Keratinocyte (primary cell): ENCODE data around the gene OTOP2. TPM values are rescaled to one million over a fixed set of nuclear protein-coding genes. Genes with fewer than 3 reads are reported as not detected.

ENCODE experiments used
- DNase-seq: peaks from one replicate; pipeline ENCODE4 v3.0.0-alpha.2; 2011; ENCODE audit warnings: low read depth, missing footprints, low spot score
- FAIRE-seq: peaks from 2 replicates; lab custom pipeline; 2011; peaks lifted over from hg19 to GRCh38; lab: Jason Lieb, UNC
- H2AFZ ChIP-seq: 2 replicates; pipeline ENCODE4 v1.6.0; 2012; ENCODE audit warnings: low read length, control low read depth, inconsistent platforms; ENCODE audit not compliant: control insufficient read depth
- H3K27ac ChIP-seq: 2 replicates; pipeline ENCODE4 v1.5.1; 2011; ENCODE audit warnings: low read length; ENCODE audit not compliant: control insufficient read depth, insufficient read depth
- H3K27me3 ChIP-seq: 3 replicates; pipeline ENCODE4 v1.6.0; 2011; ENCODE audit warnings: low read length; ENCODE audit not compliant: control insufficient read depth, insufficient read depth; ENCODE audit errors: extremely low read depth
- H3K36me3 ChIP-seq, 2 experiments: 2 replicates in 1 of 2; 3 replicates in 1 of 2; pipeline ENCODE4 v1.5.1; 2011; ENCODE audit warnings: low read length in 2 of 2, mild to moderate bottlenecking in 1 of 2; ENCODE audit not compliant: control insufficient read depth in 2 of 2, insufficient read depth in 2 of 2; ENCODE audit errors: extremely low read depth in 1 of 2
- H3K4me1 ChIP-seq: 3 replicates; pipeline ENCODE4 v1.5.1; 2011; ENCODE audit warnings: low read length; ENCODE audit not compliant: control insufficient read depth, insufficient read depth; ENCODE audit errors: extremely low read depth
- H3K4me2 ChIP-seq: 3 replicates; pipeline ENCODE4 v1.6.0; 2011; ENCODE audit warnings: low read depth, low read length; ENCODE audit not compliant: control insufficient read depth, insufficient read depth; ENCODE audit errors: extremely low read depth
- H3K4me3 ChIP-seq, 3 experiments: fragments of 200-600 bp in 1 of 3; sonication (generic) in 1 of 3; 2 replicates in 2 of 3; 3 replicates in 1 of 3; pipeline ENCODE4 v1.5.1; 2011 to 2016; ENCODE audit warnings: low read length in 3 of 3, mild to moderate bottlenecking in 3 of 3, control low read depth in 2 of 3, inconsistent platforms in 1 of 3, low read depth in 1 of 3, mixed read lengths in 1 of 3, mixed run types in 1 of 3, moderate library complexity in 1 of 3; ENCODE audit not compliant: control insufficient read depth in 2 of 3, insufficient read depth in 2 of 3; ENCODE audit errors: extremely low read depth in 1 of 3
- H3K79me2 ChIP-seq: 2 replicates; pipeline ENCODE4 v1.6.0; 2012; ENCODE audit warnings: low read length; ENCODE audit not compliant: control insufficient read depth, insufficient read depth
- H3K9ac ChIP-seq: 3 replicates; pipeline ENCODE4 v1.6.0; 2011; ENCODE audit warnings: low read length; ENCODE audit not compliant: control insufficient read depth, insufficient read depth; ENCODE audit errors: extremely low read depth
- H3K9me1 ChIP-seq: 3 replicates; pipeline ENCODE4 v1.6.0; 2011; ENCODE audit warnings: low read length; ENCODE audit not compliant: control insufficient read depth, insufficient read depth; ENCODE audit errors: extremely low read depth
- H3K9me3 ChIP-seq: 2 replicates; pipeline ENCODE4 v1.5.1; 2012; ENCODE audit warnings: low read depth, low read length; ENCODE audit not compliant: control insufficient read depth
- H4K20me1 ChIP-seq: 3 replicates; pipeline ENCODE4 v1.6.0; 2011; ENCODE audit warnings: low read length; ENCODE audit not compliant: control insufficient read depth, insufficient read depth; ENCODE audit errors: extremely low read depth
- EZH2 ChIP-seq: IDR thresholded peaks from one replicate; pipeline ENCODE4 v1.6.1; 2012; ENCODE audit warnings: inconsistent platforms, mild to moderate bottlenecking, low read length, moderate library complexity
- dilution Hi-C: fragments of 300-500 bp; cut with MboI; formaldehyde crosslinking; loops from one replicate; pipeline ENCODE4 v1.7.0; 2020; ENCODE audit warnings: low sequenced_read_pairs; ENCODE audit not compliant: extremely low pct_ligation_motif_present
- polyA plus RNA-seq, 5 experiments: library from polyadenylated mRNA; depleted of rRNA in 3 of 5; stranded (reverse) in 3 of 5; stranded (forward) in 1 of 5; unstranded in 1 of 5; fragments of >200 nt; gene quantifications; 1 replicate in 1 of 5; 2 replicates in 3 of 5; 3 replicates in 1 of 5; pipeline versions ENCODE4 v1.2.1 to v1.2.3, GENCODE V29; 2011 to 2012; ENCODE audit warnings: missing spikeins in 2 of 5, low read depth in 1 of 5, low replicate concordance in 1 of 5
- TF ChIP-seq, protein P1 (sequence below), 3 experiments: IDR thresholded peaks in 1 of 3; conservative IDR thresholded peaks in 1 of 3; optimal IDR thresholded peaks in 1 of 3; 2 replicates in 2 of 3; 3 replicates in 1 of 3; pipeline versions ENCODE3 to v1.5.1; 2011; ENCODE audit warnings: low read length in 3 of 3, mild to moderate bottlenecking in 3 of 3, moderate library complexity in 2 of 3, control low read depth in 1 of 3, inconsistent platforms in 1 of 3; ENCODE audit not compliant: insufficient read depth in 2 of 3; ENCODE audit errors: extremely low read depth in 1 of 3

Gene OTOP2
- polyA plus RNA-seq, 1 donor (not counting 4 experiments of a cell fraction or from before 2014, with no cell fraction given), result not detected

DNA sequence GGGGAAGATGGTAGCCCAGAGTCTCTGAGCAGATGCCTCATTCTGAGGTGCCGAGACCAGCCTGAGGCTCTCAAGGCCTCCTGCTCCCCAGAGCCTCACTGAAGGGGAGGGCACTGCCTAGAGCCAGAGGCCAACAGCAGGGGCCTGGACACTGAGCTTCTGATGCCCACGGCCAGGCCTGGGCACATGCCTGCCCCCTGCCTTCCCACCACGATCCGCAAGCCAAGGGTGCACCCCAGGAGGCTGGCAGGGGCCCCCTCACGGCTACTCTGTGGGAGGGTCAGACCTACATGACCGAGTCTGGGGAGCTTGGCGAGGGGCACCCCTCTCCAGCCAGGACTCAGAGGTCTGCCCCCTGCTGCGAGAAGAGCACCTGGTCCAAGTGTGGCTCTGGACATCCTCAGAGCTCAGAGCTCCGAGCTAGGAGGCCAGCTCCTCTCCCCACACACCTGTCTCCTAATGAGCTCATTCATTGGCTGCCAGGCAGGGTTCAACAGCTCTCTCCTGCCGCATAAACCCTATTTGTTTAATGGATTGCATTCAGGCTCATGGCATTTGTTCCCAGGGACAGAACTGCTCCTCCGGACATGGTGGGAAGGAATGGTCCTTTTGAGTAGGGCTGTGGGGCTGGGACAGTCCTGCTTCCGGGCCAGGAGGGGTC is 25.5 kb downstream of the OTOP2 start:
- H4K20me1 ChIP-seq, result no peaks in the 10 kb centered on the region
- TF ChIP-seq, protein P1, sequence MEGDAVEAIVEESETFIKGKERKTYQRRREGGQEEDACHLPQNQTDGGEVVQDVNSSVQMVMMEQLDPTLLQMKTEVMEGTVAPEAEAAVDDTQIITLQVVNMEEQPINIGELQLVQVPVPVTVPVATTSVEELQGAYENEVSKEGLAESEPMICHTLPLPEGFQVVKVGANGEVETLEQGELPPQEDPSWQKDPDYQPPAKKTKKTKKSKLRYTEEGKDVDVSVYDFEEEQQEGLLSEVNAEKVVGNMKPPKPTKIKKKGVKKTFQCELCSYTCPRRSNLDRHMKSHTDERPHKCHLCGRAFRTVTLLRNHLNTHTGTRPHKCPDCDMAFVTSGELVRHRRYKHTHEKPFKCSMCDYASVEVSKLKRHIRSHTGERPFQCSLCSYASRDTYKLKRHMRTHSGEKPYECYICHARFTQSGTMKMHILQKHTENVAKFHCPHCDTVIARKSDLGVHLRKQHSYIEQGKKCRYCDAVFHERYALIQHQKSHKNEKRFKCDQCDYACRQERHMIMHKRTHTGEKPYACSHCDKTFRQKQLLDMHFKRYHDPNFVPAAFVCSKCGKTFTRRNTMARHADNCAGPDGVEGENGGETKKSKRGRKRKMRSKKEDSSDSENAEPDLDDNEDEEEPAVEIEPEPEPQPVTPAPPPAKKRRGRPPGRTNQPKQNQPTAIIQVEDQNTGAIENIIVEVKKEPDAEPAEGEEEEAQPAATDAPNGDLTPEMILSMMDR (optimal IDR thresholded peaks at IDR 0.05 in 1 of 3, IDR thresholded peaks at IDR 0.05 in 1 of 3, conservative IDR thresholded peaks at IDR 0.05 in 1 of 3; ENCODE audit: extremely low read depth in 1 of 3, insufficient read depth in 2 of 3, low read length in 3 of 3), result no peak
- no peak for TF ChIP-seq EZH2
- no peak overlapping the region for H3K9ac ChIP-seq
- H3K79me2 ChIP-seq, result no peaks in the 10 kb centered on the region
- DNase-seq (no peak), FAIRE-seq (no peak)
- no peak overlapping the region for H3K4me3 ChIP-seq
- no peaks in the 10 kb centered on the region for H3K36me3 ChIP-seq
- no peak overlapping the region for H3K27ac ChIP-seq
- no peaks in the 10 kb centered on the region for H3K9me1 ChIP-seq
- H2AFZ ChIP-seq, result no peak overlapping the region
- no peaks in the 10 kb centered on the region for H3K27me3 ChIP-seq
- no peaks in the 10 kb centered on the region for H3K9me3 ChIP-seq
- dilution Hi-C loops, result no loop called here
- H3K4me1 ChIP-seq, result peaks cover 3% of the 10 kb centered on the region
- no peak overlapping the region for H3K4me2 ChIP-seq

DNA sequence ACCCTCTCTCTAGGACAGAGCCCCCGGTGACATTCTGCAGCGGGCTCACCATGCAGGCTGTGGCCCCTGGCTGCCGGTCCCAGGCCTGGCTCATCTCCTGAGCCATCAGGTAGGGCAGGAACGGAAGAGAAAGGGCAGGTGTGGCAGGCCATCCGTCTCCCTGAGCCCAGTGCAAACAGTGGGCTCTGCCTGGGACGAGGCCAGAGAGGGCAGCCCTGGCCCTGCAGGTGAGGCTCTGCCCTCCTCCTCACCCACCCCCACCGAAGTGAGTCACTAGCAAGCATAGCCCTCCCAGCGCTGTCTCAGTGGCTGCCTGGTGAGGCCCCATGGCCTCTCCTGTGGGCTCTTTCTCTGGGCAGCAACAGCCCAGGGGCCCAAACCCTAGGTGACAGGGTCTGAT is 26.1 kb downstream of the OTOP2 start:
- no peaks in the 10 kb centered on the region for H3K79me2 ChIP-seq
- H4K20me1 ChIP-seq, result no peaks in the 10 kb centered on the region
- no peak overlapping the region for H3K4me2 ChIP-seq
- dilution Hi-C loops, result no loop called here
- H3K27ac ChIP-seq, result no peak overlapping the region
- H3K9me3 ChIP-seq, result no peaks in the 10 kb centered on the region
- TF ChIP-seq EZH2, result no peak
- TF ChIP-seq, protein P1 (optimal IDR thresholded peaks at IDR 0.05 in 1 of 3, IDR thresholded peaks at IDR 0.05 in 1 of 3, conservative IDR thresholded peaks at IDR 0.05 in 1 of 3; ENCODE audit: extremely low read depth in 1 of 3, insufficient read depth in 2 of 3, low read length in 3 of 3), result no peak
- H3K9ac ChIP-seq, result no peak overlapping the region
- H3K4me3 ChIP-seq, result no peak overlapping the region
- DNase-seq, result no peak
- H3K36me3 ChIP-seq, result no peaks in the 10 kb centered on the region
- H3K4me1 ChIP-seq, result no peaks in the 10 kb centered on the region
- no peak overlapping the region for H2AFZ ChIP-seq
- no peaks in the 10 kb centered on the region for H3K9me1 ChIP-seq
- FAIRE-seq, result no peak
- H3K27me3 ChIP-seq, result no peaks in the 10 kb centered on the region
